HCT116 (cell line): ENCODE measurements around the gene VIT. TPM values are rescaled to one million over a fixed set of nuclear protein-coding genes. Genes with fewer than 3 reads are reported as not detected.

Experiments used
- ATAC-seq: fragments of 200-7000 bp; cut with Tn5 transposase; 2 replicates; pipeline ENCODE4 v1.9.1; 2020; ENCODE audit warnings: mild to moderate bottlenecking, moderate library complexity
- BruUV-seq: library from RNA; stranded (reverse); fragments of 400-500 nt; replicated peaks from 2 replicates; lab custom pipeline; 2021; lab: Mats Ljungman, UMichigan
- CTCF ChIA-PET: fragments of 300-600 bp; sonication (Branson Sonifier 250); formaldehyde crosslinking; loops from one replicate; lab custom pipeline; 2021; ENCODE audit warnings: antibody characterized with exemption; lab: Charles Lee
- POLR2A ChIA-PET: fragments of 300-600, 350-600 bp; sonication (Branson Sonifier 250); formaldehyde crosslinking; loops from one replicate; lab custom pipeline; 2021; ENCODE audit warnings: antibody characterized with exemption; lab: Charles Lee
- RAD21 ChIA-PET, 2 experiments: fragments of 300-600 bp; sonication (Branson Sonifier 250); formaldehyde crosslinking; loops; one replicate each; lab custom pipeline; 2023; ENCODE audit warnings: low total read pairs in 2 of 2; ENCODE audit not compliant: uncharacterized antibody in 2 of 2, unreplicated experiment in 2 of 2, low non-redundant PET in 1 of 2; lab: Charles Lee
- DNase-seq: peaks from one replicate; pipeline ENCODE4 v3.0.0-alpha.2; 2010; ENCODE audit warnings: low read depth, low spot score
- H2AFZ ChIP-seq: fragments of 200-600 bp; shearing (Covaris generic), sonication (generic); 2 replicates; pipeline ENCODE4 v1.6.1; 2017; ENCODE audit warnings: low read depth, mixed run types, mixed read lengths, antibody characterized with exemption, low read length; ENCODE audit not compliant: poor library complexity, severe bottlenecking
- H3K27ac ChIP-seq: 2 replicates; pipeline ENCODE4 v1.5.1; 2012; ENCODE audit warnings: low read depth, low read length
- H3K27me3 ChIP-seq: fragments of 200-600 bp; sonication (generic); 2 replicates; pipeline ENCODE4 v1.6.1; 2016; ENCODE audit warnings: mixed run types, low read length, mixed read lengths; ENCODE audit not compliant: insufficient read depth
- H3K36me3 ChIP-seq, 2 experiments: fragments of 200-500 bp in 1 of 2; fragments of 200-600 bp in 1 of 2; sonication (Bioruptor generic) in 1 of 2; sonication (generic) in 1 of 2; 2 replicates each; pipeline versions ENCODE4 v1.5.1 to v1.6.1; 2014 to 2016; ENCODE audit warnings: low read length in 2 of 2, inconsistent platforms in 1 of 2, mixed read lengths in 1 of 2, mixed run types in 1 of 2; ENCODE audit not compliant: insufficient read depth in 2 of 2, control insufficient read depth in 1 of 2
- H3K4me1 ChIP-seq, 2 experiments: fragments of 200-600 bp in 1 of 2; sonication (generic) in 1 of 2; 2 replicates each; pipeline versions ENCODE4 v1.5.1 to v1.6.1; 2012 to 2017; ENCODE audit warnings: low read length in 2 of 2, inconsistent platforms in 1 of 2, mild to moderate bottlenecking in 1 of 2, mixed read lengths in 1 of 2, mixed run types in 1 of 2, moderate library complexity in 1 of 2; ENCODE audit not compliant: insufficient read depth in 2 of 2, control insufficient read depth in 1 of 2
- H3K4me2 ChIP-seq: fragments of 200-600 bp; sonication (generic); 2 replicates; pipeline ENCODE4 v1.6.1; 2017; ENCODE audit warnings: mixed run types, low read length, mixed read lengths
- H3K4me3 ChIP-seq, 2 experiments: fragments of 200-600 bp in 1 of 2; sonication (generic) in 1 of 2; replicated peaks in 1 of 2; 2 replicates each; pipeline ENCODE4 v1.5.1; 2011 to 2016; ENCODE audit warnings: low read length in 2 of 2, control low read depth in 1 of 2, low read depth in 1 of 2, mild to moderate bottlenecking in 1 of 2, mixed read lengths in 1 of 2, mixed run types in 1 of 2
- H3K79me2 ChIP-seq: fragments of 200-600 bp; sonication (generic); 2 replicates; pipeline ENCODE4 v1.6.1; 2017; ENCODE audit warnings: mild to moderate bottlenecking, mixed run types, low read length, moderate library complexity, mixed read lengths; ENCODE audit not compliant: insufficient read depth
- H3K9ac ChIP-seq: fragments of 200-600 bp; sonication (generic); 2 replicates; pipeline ENCODE4 v1.6.1; 2016; ENCODE audit warnings: low read length, mixed read lengths
- H3K9me2 ChIP-seq: fragments of 200-600 bp; sonication (generic), shearing (Covaris generic); 2 replicates; pipeline ENCODE4 v1.6.1; 2017; ENCODE audit warnings: mixed run types, mild to moderate bottlenecking, moderate library complexity; ENCODE audit not compliant: insufficient read depth
- H3K9me3 ChIP-seq, 2 experiments: fragments of 200-500 bp in 1 of 2; fragments of 200-600 bp in 1 of 2; sonication (Bioruptor generic) in 1 of 2; sonication (generic) in 1 of 2; 2 replicates each; pipeline ENCODE4 v1.6.1; 2014 to 2017; ENCODE audit warnings: low read length in 2 of 2, mixed read lengths in 2 of 2, inconsistent platforms in 1 of 2, low read depth in 1 of 2, mild to moderate bottlenecking in 1 of 2, mixed run types in 1 of 2, moderate library complexity in 1 of 2; ENCODE audit not compliant: control insufficient read depth in 1 of 2, insufficient read depth in 1 of 2
- H4K20me1 ChIP-seq: fragments of 200-600 bp; sonication (generic), shearing (Covaris generic); 2 replicates; pipeline ENCODE4 v1.6.1; 2017; ENCODE audit warnings: mixed run types, mild to moderate bottlenecking, moderate library complexity; ENCODE audit not compliant: insufficient read depth
- CEBPB ChIP-seq: IDR thresholded peaks from 2 replicates; pipeline ENCODE4 v1.6.1; 2012; ENCODE audit warnings: low read depth
- EZH2phosphoT487 ChIP-seq: fragments of 200-600 bp; IDR thresholded peaks from 2 replicates; pipeline ENCODE4 v1.6.1; 2018; ENCODE audit warnings: antibody characterized with exemption, borderline replicate concordance
- MAX ChIP-seq: IDR thresholded peaks from 2 replicates; pipeline ENCODE4 v1.6.1; 2012
- POLR2AphosphoS5 ChIP-seq: IDR thresholded peaks from 2 replicates; pipeline ENCODE4 v1.6.1; 2011; ENCODE audit warnings: mild to moderate bottlenecking, low read depth, low read length, moderate library complexity
- REST ChIP-seq: IDR thresholded peaks from 2 replicates; pipeline ENCODE4 v1.6.1; 2012; ENCODE audit warnings: low read depth
- ZBTB33 ChIP-seq: IDR thresholded peaks from 2 replicates; pipeline ENCODE4 v1.6.1; 2011; ENCODE audit warnings: mild to moderate bottlenecking, low read length, moderate library complexity; ENCODE audit not compliant: insufficient replicate concordance; ENCODE audit errors: extremely low read depth
- intact Hi-C: fragments of 100-400 bp; cut with micrococcal nuclease; formaldehyde crosslinking; loops from 2 replicates; pipeline ENCODE4 v1.10.0; 2022
- total RNA-seq: library from RNA; stranded (reverse); gene quantifications from one replicate; pipeline ENCODE4 v1.2.1, GENCODE V29; 2021; ENCODE audit not compliant: unreplicated experiment

The VIT gene
- total RNA-seq, 1 experiment from 2014 or later = not detected

- Histone ChIP-seq H3K27ac (no peak overlapping the region), H3K36me3 (no peaks in the 10 kb centered on the region), H3K4me1 (no peaks in the 10 kb centered on the region), H3K9me2 (no peaks in the 10 kb centered on the region), H3K27me3 (no peaks in the 10 kb centered on the region), H3K4me2 (no peak overlapping the region), H2AFZ (no peak overlapping the region), H3K9ac (no peak overlapping the region), H3K9me3 (no peaks in the 10 kb centered on the region), H4K20me1 (no peaks in the 10 kb centered on the region), H3K4me3 (no peak overlapping the region), H3K79me2 (no peaks in the 10 kb centered on the region)
- no peak for TF ChIP-seq REST
- no peak for TF ChIP-seq EZH2phosphoT487
- TF ChIP-seq ZBTB33 = no peak
- no peak for TF ChIP-seq CEBPB
- TF ChIP-seq POLR2AphosphoS5 = no peak
- TF ChIP-seq MAX = no peak
- ChIA-PET POLR2A (no interaction called here), RAD21 (no interaction called here), CTCF (no interaction called here)
- no TSS peak for BruUV-seq
- no peak for DNase-seq
- ATAC-seq = no peak
- intact Hi-C loops = no loop called here
Observed at GRCh38 chr2:36801088-36801487, 104.6 kb downstream of the VIT start.
